ENCODE results near the gene HDAC11.
A peak's percentile ranks its signal among the peaks of the same experiment; 100 is the strongest.

HDAC11 gene

GRCh38 chr3:13549623-13550422, 69.7 kb downstream of the HDAC11 start:
- Histone ChIP-seq H3K27me3 (replicated peaks) (no peaks in the 10 kb centered on the region), H3K27ac (no peak overlapping the region), H3K36me3 (replicated peaks) (no peaks in the 10 kb centered on the region), H3K4me3 (ENCODE audit: low read depth, low read length) (peak overlapping the region; percentile 29)
- in situ Hi-C loops (cut with HindIII; ENCODE audit: low pct_ligation_motif_present, low sequenced_read_pairs) = no loop called here
- DNase-seq = no peak
- no peak for TF ChIP-seq CTCF (IDR thresholded peaks at IDR 0.05; ENCODE audit: low read depth, low read length, missing control alignments)

DNA sequence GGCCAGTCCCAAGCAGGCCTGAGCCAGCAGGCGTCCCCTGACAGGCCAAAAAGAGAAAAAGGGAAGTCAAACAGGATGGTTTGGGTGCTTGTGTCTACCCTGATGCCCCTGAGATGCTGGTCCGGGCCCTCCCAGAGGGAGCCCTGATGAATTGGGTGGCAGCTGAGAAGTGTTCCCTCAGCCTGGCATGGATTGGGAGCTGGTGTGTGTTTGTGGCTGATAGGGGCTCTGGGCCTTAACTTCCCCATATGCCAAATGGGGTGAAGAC, 70.3 kb downstream of the HDAC11 start:
- in situ Hi-C loops (cut with HindIII; ENCODE audit: low pct_ligation_motif_present, low sequenced_read_pairs) = no loop called here

GRCh38 chr3:13550791-13551360, 70.8 kb downstream of the HDAC11 start:
- H3K36me3 ChIP-seq (replicated peaks) = no peaks in the 10 kb centered on the region
- DNase-seq = no peak
- no peak for TF ChIP-seq CTCF (IDR thresholded peaks at IDR 0.05; ENCODE audit: low read depth, low read length, missing control alignments)
- no peak overlapping the region for H3K27ac ChIP-seq
- H3K27me3 ChIP-seq (replicated peaks) = no peaks in the 10 kb centered on the region
- in situ Hi-C loops (cut with HindIII; ENCODE audit: low pct_ligation_motif_present, low sequenced_read_pairs) = no loop called here
- no peak overlapping the region for H3K4me3 ChIP-seq (ENCODE audit: low read depth, low read length)

More for the DNA sequence above, 70.3 kb downstream of the HDAC11 start:
- no peak for TF ChIP-seq CTCF (IDR thresholded peaks at IDR 0.05; ENCODE audit: low read depth, low read length, missing control alignments)
- no peaks in the 10 kb centered on the region for H3K36me3 ChIP-seq (replicated peaks)
- H3K4me3 ChIP-seq (ENCODE audit: low read depth, low read length) = no peak overlapping the region
- H3K27me3 ChIP-seq (replicated peaks) = no peaks in the 10 kb centered on the region
- no peak overlapping the region for H3K27ac ChIP-seq
- no peak for DNase-seq

- in situ Hi-C loops (cut with HindIII; ENCODE audit: low pct_ligation_motif_present, low sequenced_read_pairs) = no loop called here
- no peaks in the 10 kb centered on the region for H3K36me3 ChIP-seq (replicated peaks)
- H3K27ac ChIP-seq = no peak overlapping the region
- TF ChIP-seq CTCF (IDR thresholded peaks at IDR 0.05; ENCODE audit: low read depth, low read length, missing control alignments) = no peak
- H3K27me3 ChIP-seq (replicated peaks) = no peaks in the 10 kb centered on the region
- DNase-seq = no peak
- no peak overlapping the region for H3K4me3 ChIP-seq (ENCODE audit: low read depth, low read length)
Observed at GRCh38 chr3:13552857-13553652, 72.9 kb downstream of the HDAC11 start.

DNA sequence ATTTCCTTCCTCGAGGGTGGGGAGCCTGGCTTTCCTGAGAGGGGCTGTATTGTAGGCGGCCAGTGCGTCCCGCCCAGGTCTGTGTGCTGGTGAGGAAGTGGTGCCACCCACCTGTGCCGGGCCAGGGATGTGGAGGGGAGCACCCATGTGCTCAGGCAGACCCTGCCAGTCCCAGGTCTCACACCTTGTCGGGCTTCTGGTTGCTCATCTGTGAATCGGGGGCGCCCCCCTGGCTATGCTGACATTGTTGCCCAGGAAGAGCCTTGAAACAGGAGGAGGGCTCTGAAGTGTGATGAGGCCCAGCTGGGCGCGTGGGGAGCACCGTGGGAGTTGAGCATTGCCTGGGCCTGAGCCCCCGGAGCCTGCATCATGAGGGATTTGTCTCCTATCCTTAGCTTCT, 73.6 kb downstream of the HDAC11 start:
- Histone ChIP-seq H3K4me3 (ENCODE audit: low read depth, low read length) (no peak overlapping the region), H3K27ac (no peak overlapping the region), H3K27me3 (replicated peaks) (no peaks in the 10 kb centered on the region), H3K36me3 (replicated peaks) (no peaks in the 10 kb centered on the region)
- TF ChIP-seq CTCF (IDR thresholded peaks at IDR 0.05; ENCODE audit: low read depth, low read length, missing control alignments) = no peak
- DNase-seq = no peak
- in situ Hi-C loops (cut with HindIII; ENCODE audit: low pct_ligation_motif_present, low sequenced_read_pairs) = no loop called here

Data from brain microvascular endothelial cell (primary cell).